Ovary (tissue), 9 donors: ENCODE data around the gene ADAMTSL3. TPM values are rescaled to one million over a fixed set of nuclear protein-coding genes. Genes with fewer than 3 reads are reported as not detected.

ENCODE experiments used
- DNase-seq, 5 donors: peaks; one replicate each; pipeline ENCODE4 v3.0.0-alpha.2; 2019 to 2020
- H3K27ac ChIP-seq, 2 donors: fragments of 200-600 bp; one replicate each; pipeline versions ENCODE4 v1.5.1 to v1.8.0; 2019 to 2022
- H3K27me3 ChIP-seq: fragments of 200-600 bp; one replicate; pipeline ENCODE4 v1.8.0; 2022
- H3K36me3 ChIP-seq: fragments of 200-600 bp; sonication (generic); one replicate; pipeline ENCODE4 v1.5.1; 2019
- H3K4me1 ChIP-seq: one replicate; pipeline ENCODE4 v1.8.1; 2013; ENCODE audit warnings: mild to moderate bottlenecking, moderate library complexity; ENCODE audit not compliant: insufficient read depth
- H3K4me3 ChIP-seq: fragments of 200-600 bp; sonication (generic); one replicate; pipeline ENCODE4 v1.5.1; 2017
- H3K9me3 ChIP-seq, 2 donors: fragments of 200-600 bp in 1 of 2; sonication (generic) in 1 of 2; one replicate each; pipeline versions ENCODE4 v1.5.1 to v1.8.1; 2013 to 2019; ENCODE audit warnings: mild to moderate bottlenecking in 1 of 2, moderate library complexity in 1 of 2
- CTCF ChIP-seq, 3 donors: fragments of 450-650 bp in 2 of 3; fragments of 200-600 bp in 1 of 3; IDR thresholded peaks; one replicate each; pipeline versions ENCODE4 v1.5.1 to v1.8.0; 2016 to 2022; ENCODE audit warnings: antibody characterized with exemption in 3 of 3, mild to moderate bottlenecking in 1 of 3
- EP300 ChIP-seq: sonication (generic); formaldehyde crosslinking; IDR thresholded peaks from one replicate; pipeline ENCODE4 v1.6.1; 2017; ENCODE audit warnings: antibody characterized with exemption
- POLR2A ChIP-seq: fragments of 450-650 bp; IDR thresholded peaks from one replicate; pipeline ENCODE4 v1.6.1; 2017; ENCODE audit warnings: antibody characterized with exemption, mild to moderate bottlenecking, moderate library complexity
- WGBS, 3 donors: extraction: QIAGEN DNeasy Blood & Tissue Kit in 1 of 3; methylation state at CpG; one replicate each; pipeline versions ENCODE4 v1.1.5 to v1.1.7; 2013 to 2017; 5-methylcytosine and 5-hydroxymethylcytosine counted together
- intact Hi-C, 4 donors: fragments of 100-400 bp; cut with DNase I; formaldehyde crosslinking; loops; one replicate each; pipeline versions ENCODE4 v1.11.0 to v1.15.1; 2022 to 2023
- polyA plus RNA-seq, 2 donors: library from polyadenylated mRNA; stranded (reverse); fragments of 200-250 nt in 1 of 2; fragments of 350-450 nt in 1 of 2; fragmentation: Illumina TruSeq in 1 of 2; extraction: RNeasy Lipid Tissue Mini Kit (QIAGEN cat#74804) in 1 of 2; gene quantifications; one replicate each; pipeline ENCODE4 v1.2.3, GENCODE V29; 2013 to 2014
- total RNA-seq, 7 donors: library from RNA; depleted of rRNA in 2 of 7; stranded (reverse); fragments of >200 nt in 2 of 7; fragmentation: NEBNext Ultra II Directional in 3 of 7; extraction: Animal tissue kit (Norgen Biotek cat#: 25700) in 3 of 7; gene quantifications; one replicate each; pipeline versions ENCODE4 v1.1.0 to v1.2.4, GENCODE V29; 2016 to 2023
- donor health status: DM: no; HTN: no; CAD: no; lungs with moderate emphysema.
- donor health status: DM: no; HTN: no; CAD: no.
- donor health status: Bipolar disorder and iron deficiency.
- donor health status: DM: yes; HTN: yes; CAD: no.
- donor health status: DM: no; HTN: no; CAD: no.
- donor health status: DM: yes; HTN: yes; CAD: no.

The ADAMTSL3 gene
- total and polyA plus RNA-seq, 9 donors: 0.96 to 9.0 (median 3.7) TPM

GRCh38 chr15:83881156-83881555 is 227.2 kb downstream of the ADAMTSL3 start:
- no peaks in the 10 kb centered on the region for H3K27me3 ChIP-seq
- whole genome bisulfite sequencing, 3 donors: 91 to 93% (median 92%) methylated on average over 3 of the region's 3 CpGs
- DNase-seq: no peak
- no peaks in the 10 kb centered on the region for H3K36me3 ChIP-seq
- no peak overlapping the region for H3K4me3 ChIP-seq
- H3K4me1 ChIP-seq: no peaks in the 10 kb centered on the region
- no peaks in the 10 kb centered on the region for H3K9me3 ChIP-seq
- no peak for TF ChIP-seq POLR2A
- intact Hi-C loops: no loop called here
- no peak overlapping the region for H3K27ac ChIP-seq

DNA sequence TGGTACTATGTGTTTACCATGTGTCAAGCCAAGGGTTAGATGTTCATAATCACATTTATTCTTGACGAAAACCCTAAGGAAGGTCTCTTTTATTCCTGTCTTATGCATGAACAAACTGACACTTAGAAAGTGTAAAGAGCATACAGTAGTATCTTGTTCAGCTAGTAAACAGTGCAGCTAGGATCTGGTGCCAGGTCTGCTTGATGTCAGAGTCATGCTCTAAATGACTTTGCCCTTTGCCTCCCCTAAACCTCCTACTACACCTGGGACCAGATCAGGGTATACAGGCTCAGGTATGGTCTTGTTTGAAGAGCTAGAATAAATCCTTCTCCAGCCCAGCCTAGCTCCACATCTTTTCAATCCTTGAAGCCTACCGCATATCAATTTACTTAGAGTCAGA is 232.4 kb downstream of the ADAMTSL3 start:
- WGBS, 3 donors: 90 to 98% (median 94%) methylated on average over 2 of the region's 2 CpGs
- Histone ChIP-seq H3K4me1 (no peaks in the 10 kb centered on the region), H3K27me3 (no peaks in the 10 kb centered on the region), H3K4me3 (no peak overlapping the region), H3K9me3 (no peaks in the 10 kb centered on the region), H3K27ac (no peak overlapping the region), H3K36me3 (no peaks in the 10 kb centered on the region)
- intact Hi-C loops: no loop called here
- TF ChIP-seq EP300: no peak
- no peak for TF ChIP-seq POLR2A
- DNase-seq: no peak

DNA sequence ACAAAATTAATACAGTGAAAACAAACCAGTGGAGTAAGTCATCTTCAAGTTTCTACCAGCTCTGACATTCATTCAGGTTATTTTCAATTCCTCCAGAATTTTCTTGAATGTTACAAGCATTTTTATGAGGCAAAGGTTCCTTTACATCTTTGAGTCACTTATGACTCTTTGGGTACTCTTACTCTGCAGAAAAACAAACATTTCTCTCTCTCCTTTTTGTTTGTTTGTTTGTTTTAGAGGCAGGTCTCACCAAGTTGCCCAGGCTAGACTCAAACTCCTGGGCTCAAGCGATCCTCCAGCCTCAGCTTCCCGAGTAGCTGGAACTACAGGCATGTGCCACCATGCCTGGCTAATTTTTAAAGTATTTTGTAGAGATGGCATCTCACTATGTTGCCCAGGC is 233.5 kb downstream of the ADAMTSL3 start:
- no peak for TF ChIP-seq EP300
- no peak for TF ChIP-seq CTCF (IDR thresholded peaks at IDR 0.05)
- no peak for TF ChIP-seq POLR2A
- Histone ChIP-seq H3K36me3 (no peaks in the 10 kb centered on the region), H3K9me3 (no peaks in the 10 kb centered on the region), H3K27ac (no peak overlapping the region), H3K4me3 (no peak overlapping the region), H3K27me3 (no peaks in the 10 kb centered on the region), H3K4me1 (no peaks in the 10 kb centered on the region)
- no peak for DNase-seq
- 88 to 96% (median 91%) methylated on average over 2 of the region's 2 CpGs for WGBS, 3 donors
- intact Hi-C loops: no loop called here

DNA sequence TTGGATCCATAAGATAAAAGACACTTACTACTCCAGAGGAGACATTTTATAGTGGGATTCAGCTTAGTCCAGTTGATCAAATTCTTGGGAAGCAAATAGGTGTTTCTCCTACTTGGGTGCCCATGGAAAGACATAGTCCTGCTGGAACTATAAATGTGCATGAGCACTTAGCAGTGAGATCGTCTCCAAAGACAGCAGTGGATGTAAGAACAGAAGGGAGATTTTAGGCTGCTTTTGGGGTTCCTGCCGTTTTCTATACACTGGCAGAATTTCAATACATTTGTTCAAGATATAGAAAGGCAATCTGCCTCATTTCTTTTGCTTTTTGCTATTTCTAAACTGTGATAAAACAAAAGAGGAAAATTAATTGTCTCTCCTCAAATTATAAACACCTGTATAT is 234.0 kb downstream of the ADAMTSL3 start:
- Histone ChIP-seq H3K4me3 (no peak overlapping the region), H3K36me3 (no peaks in the 10 kb centered on the region), H3K4me1 (no peaks in the 10 kb centered on the region), H3K27ac (no peak overlapping the region), H3K27me3 (no peaks in the 10 kb centered on the region), H3K9me3 (no peaks in the 10 kb centered on the region)
- intact Hi-C loops: no loop called here
- TF ChIP-seq EP300 (no peak), CTCF (IDR thresholded peaks at IDR 0.05) (no peak), POLR2A (no peak)
- DNase-seq: no peak
- 74 to 87% (median 80%) methylated on average over 2 of the region's 2 CpGs for WGBS, 3 donors

GRCh38 chr15:83889995-83890394 is 236.1 kb downstream of the ADAMTSL3 start:
- TF ChIP-seq POLR2A (no peak), CTCF (IDR thresholded peaks at IDR 0.05) (no peak), EP300 (no peak)
- no peak overlapping the region for H3K27ac ChIP-seq
- no peaks in the 10 kb centered on the region for H3K36me3 ChIP-seq
- H3K27me3 ChIP-seq: no peaks in the 10 kb centered on the region
- H3K4me1 ChIP-seq: no peaks in the 10 kb centered on the region
- 77 to 81% (median 78%) methylated on average over 3 of the region's 3 CpGs for WGBS, 3 donors
- intact Hi-C loops: no loop called here
- no peak for DNase-seq
- no peaks in the 10 kb centered on the region for H3K9me3 ChIP-seq
- no peak overlapping the region for H3K4me3 ChIP-seq

DNA sequence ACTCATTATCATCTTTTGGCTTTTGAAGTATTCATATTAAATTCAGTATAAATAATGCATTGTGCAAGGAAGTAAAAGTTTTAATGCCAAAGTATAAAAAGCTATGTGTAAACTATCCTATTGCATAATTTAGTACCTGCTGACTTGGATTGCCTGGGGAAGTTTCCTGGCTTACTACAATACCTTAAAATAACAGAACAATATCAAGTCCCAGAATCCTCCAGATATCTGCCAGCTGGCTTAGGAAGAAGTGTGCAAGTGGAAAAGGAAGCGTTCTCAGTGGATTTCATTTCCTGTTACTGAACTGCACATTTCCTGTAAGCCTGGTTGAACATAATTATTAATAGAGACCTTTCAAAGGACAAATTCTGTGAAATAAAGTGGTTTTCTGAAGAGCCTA is 236.7 kb downstream of the ADAMTSL3 start:
- peak in 1 of 5 donors; percentile 22 for DNase-seq
- H3K36me3 ChIP-seq: no peaks in the 10 kb centered on the region
- no peaks in the 10 kb centered on the region for H3K27me3 ChIP-seq
- no peaks in the 10 kb centered on the region for H3K9me3 ChIP-seq
- intact Hi-C loops: no loop called here
- no peaks in the 10 kb centered on the region for H3K4me1 ChIP-seq
- H3K27ac ChIP-seq: no peak overlapping the region
- WGBS, 3 donors: 44 to 50% (median 47%) methylated on average over 1 of the region's 1 CpG
- TF ChIP-seq POLR2A: no peak
- no peak for TF ChIP-seq CTCF (IDR thresholded peaks at IDR 0.05)
- no peak for TF ChIP-seq EP300
- H3K4me3 ChIP-seq: no peak overlapping the region
